HEK293T (cell line): ENCODE data around the gene LRP1B.

ENCODE experiments used
- ARNT ChIP-seq: fragments of 450-650 bp; IDR thresholded peaks from 2 replicates; pipeline ENCODE4 v1.6.1; 2017; ENCODE audit warnings: mild to moderate bottlenecking
- BHLHE40 ChIP-seq: fragments of 450-650 bp; IDR thresholded peaks from 2 replicates; pipeline ENCODE4 v1.6.1; 2016; ENCODE audit warnings: mild to moderate bottlenecking, moderate library complexity, borderline replicate concordance
- CTBP1 ChIP-seq: fragments of 450-650 bp; IDR thresholded peaks from 2 replicates; pipeline ENCODE4 v1.6.1; 2016; ENCODE audit warnings: borderline replicate concordance
- ELF4 ChIP-seq: fragments of 450-650 bp; IDR thresholded peaks from 2 replicates; pipeline ENCODE4 v1.6.1; 2017; ENCODE audit warnings: antibody characterized with exemption
- FOXA1 ChIP-seq: fragments of 450-650 bp; IDR thresholded peaks from 2 replicates; pipeline ENCODE4 v1.6.1; 2016; ENCODE audit warnings: mild to moderate bottlenecking
- FOXK2 ChIP-seq: fragments of 450-650 bp; IDR thresholded peaks from 2 replicates; pipeline ENCODE4 v1.6.1; 2016; ENCODE audit warnings: mild to moderate bottlenecking
- FOXM1 ChIP-seq: fragments of 450-650 bp; IDR thresholded peaks from 2 replicates; pipeline ENCODE4 v1.6.1; 2017; ENCODE audit warnings: mild to moderate bottlenecking, borderline replicate concordance
- HDGF ChIP-seq: fragments of 450-650 bp; IDR thresholded peaks from 2 replicates; pipeline ENCODE4 v1.6.1; 2017; ENCODE audit warnings: antibody characterized with exemption, borderline replicate concordance
- SP1 ChIP-seq: fragments of 450-650 bp; IDR thresholded peaks from 2 replicates; pipeline ENCODE4 v1.6.1; 2017
- SUZ12 ChIP-seq: fragments of 450-650 bp; IDR thresholded peaks from 2 replicates; pipeline ENCODE4 v1.6.1; 2016; ENCODE audit warnings: mild to moderate bottlenecking
- TARDBP ChIP-seq: fragments of 450-650 bp; IDR thresholded peaks from 2 replicates; pipeline ENCODE4 v1.6.1; 2016
- ZNF384 ChIP-seq: fragments of 450-650 bp; IDR thresholded peaks from 2 replicates; pipeline ENCODE4 v1.6.1; 2016
- TF ChIP-seq, protein P1 (sequence below): fragments of 450-650 bp; IDR thresholded peaks from 2 replicates; pipeline ENCODE4 v1.6.1; 2016

- TF ChIP-seq SP1 (no peak), CTBP1 (no peak), BHLHE40 (no peak), FOXK2 (no peak), FOXM1 (no peak), ELF4 (no peak), FOXA1 (no peak), TARDBP (no peak), ARNT (no peak), ZNF384 (no peak), SUZ12 (no peak), HDGF (no peak)
- TF ChIP-seq, protein P1, sequence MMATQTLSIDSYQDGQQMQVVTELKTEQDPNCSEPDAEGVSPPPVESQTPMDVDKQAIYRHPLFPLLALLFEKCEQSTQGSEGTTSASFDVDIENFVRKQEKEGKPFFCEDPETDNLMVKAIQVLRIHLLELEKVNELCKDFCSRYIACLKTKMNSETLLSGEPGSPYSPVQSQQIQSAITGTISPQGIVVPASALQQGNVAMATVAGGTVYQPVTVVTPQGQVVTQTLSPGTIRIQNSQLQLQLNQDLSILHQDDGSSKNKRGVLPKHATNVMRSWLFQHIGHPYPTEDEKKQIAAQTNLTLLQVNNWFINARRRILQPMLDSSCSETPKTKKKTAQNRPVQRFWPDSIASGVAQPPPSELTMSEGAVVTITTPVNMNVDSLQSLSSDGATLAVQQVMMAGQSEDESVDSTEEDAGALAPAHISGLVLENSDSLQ = no peak
These were observed 1109.2 kb downstream of the LRP1B start for GRCh38 chr2:141021611-141022010.
